ENCODE measurements around the gene TCTA. TPM values are rescaled to one million over a fixed set of nuclear protein-coding genes. Genes with fewer than 3 reads are reported as not detected.

The TCTA gene, protein sequence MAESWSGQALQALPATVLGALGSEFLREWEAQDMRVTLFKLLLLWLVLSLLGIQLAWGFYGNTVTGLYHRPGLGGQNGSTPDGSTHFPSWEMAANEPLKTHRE
- 10 to 100 TPM; 12.0 to 25.8 (median 15.1) TPM for total RNA-seq

DNA sequence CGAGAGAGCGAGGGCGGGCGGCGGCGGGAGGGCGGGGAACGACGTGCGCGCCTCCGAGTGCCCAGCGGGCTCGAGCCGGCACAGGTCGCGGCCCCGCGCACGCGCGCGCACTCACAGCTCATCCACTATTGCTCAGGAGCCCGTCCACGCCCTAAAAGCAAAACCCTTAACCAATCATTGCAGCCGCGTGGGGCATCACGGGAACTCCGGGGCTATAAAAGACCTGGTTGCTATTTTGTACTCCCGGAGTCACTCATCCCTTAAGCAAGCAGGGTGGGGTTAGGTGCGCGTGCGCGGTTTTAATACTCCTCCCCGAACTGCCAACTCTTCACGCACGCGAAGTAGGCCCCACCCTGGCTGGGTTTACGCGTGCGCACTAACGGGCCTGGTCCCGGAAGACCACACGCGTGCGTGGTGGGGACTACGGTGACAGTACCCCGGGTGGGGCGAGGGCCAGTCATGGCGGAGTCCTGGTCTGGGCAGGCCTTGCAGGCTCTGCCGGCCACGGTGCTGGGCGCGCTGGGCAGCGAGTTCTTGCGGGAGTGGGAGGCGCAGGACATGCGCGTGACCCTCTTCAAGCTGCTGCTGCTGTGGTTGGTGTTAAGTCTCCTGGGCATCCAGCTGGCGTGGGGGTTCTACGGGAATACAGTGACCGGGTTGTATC, at the start of gene TCTA, which contains the start of gene RHOA:
Gene TCTA, plus strand, starts transcription at position 456 of the 664 bp plus-strand sequence. Its CDS starts 4 bp downstream, at position 460.
Gene RHOA, minus strand, starts transcription at position 9 of the 664 bp plus-strand sequence. CDS start 36,387 bp downstream, outside the sequence.
- peak; percentile 93 to 96 for ATAC-seq

DNA sequence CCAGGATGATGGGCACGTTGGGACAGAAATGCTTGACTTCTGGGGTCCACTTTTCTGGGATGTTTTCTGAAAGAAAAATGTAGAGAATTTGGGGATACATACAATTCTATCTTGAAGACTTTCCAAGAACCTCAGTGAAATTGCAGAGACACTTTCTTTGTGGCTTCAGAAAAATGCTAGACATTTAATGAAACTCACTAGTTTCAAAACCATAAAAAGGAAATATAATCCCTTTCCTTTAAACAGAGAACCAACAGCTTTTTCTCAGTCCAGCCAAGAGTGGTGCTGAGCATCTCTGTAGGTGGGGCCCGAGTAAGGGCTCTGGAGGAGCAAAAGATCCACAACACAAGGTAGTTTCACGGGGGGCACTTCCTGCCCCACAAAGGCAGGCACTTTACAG, 49.7 kb upstream of the TCTA start:
- Histone ChIP-seq H3K9me3 (no peaks in the 10 kb centered on the region), H3K4me1 (peaks cover 5 to 8% of the 10 kb centered on the region in 2 donors), H3K4me3 (no peak overlapping the region), H3K27me3 (no peaks in the 10 kb centered on the region), H3K36me3 (peaks cover 0 to 82% of the 10 kb centered on the region in 2 donors), H3K27ac (no peak overlapping the region)
- ATAC-seq (no peak), DNase-seq (no peak)
- TF ChIP-seq, protein P1, sequence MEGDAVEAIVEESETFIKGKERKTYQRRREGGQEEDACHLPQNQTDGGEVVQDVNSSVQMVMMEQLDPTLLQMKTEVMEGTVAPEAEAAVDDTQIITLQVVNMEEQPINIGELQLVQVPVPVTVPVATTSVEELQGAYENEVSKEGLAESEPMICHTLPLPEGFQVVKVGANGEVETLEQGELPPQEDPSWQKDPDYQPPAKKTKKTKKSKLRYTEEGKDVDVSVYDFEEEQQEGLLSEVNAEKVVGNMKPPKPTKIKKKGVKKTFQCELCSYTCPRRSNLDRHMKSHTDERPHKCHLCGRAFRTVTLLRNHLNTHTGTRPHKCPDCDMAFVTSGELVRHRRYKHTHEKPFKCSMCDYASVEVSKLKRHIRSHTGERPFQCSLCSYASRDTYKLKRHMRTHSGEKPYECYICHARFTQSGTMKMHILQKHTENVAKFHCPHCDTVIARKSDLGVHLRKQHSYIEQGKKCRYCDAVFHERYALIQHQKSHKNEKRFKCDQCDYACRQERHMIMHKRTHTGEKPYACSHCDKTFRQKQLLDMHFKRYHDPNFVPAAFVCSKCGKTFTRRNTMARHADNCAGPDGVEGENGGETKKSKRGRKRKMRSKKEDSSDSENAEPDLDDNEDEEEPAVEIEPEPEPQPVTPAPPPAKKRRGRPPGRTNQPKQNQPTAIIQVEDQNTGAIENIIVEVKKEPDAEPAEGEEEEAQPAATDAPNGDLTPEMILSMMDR (IDR thresholded peaks at IDR 0.05 in 4 of 5, conservative IDR thresholded peaks at IDR 0.05 in 1 of 5): no peak
- TF ChIP-seq POLR2A (IDR thresholded peaks at IDR 0.05): no peak
- intact Hi-C loops (cut with DNase I; ENCODE audit: low total_unique reads): no loop called here
- in situ Hi-C loops (cut with MboI; ENCODE audit: low sequenced_read_pairs in 4 of 4): no loop called here

More for the DNA sequence above, at the start of gene TCTA, which contains the start of gene RHOA:
- peaks cover 48 to 55% of the 10 kb centered on the region in 2 donors for H3K4me1 ChIP-seq
- H3K4me3 ChIP-seq: peak within 1 kb of the TSS; percentile 74 to 97 (median 80)
- DNase-seq: peak; percentile 100
- in situ Hi-C loops (cut with MboI; ENCODE audit: low sequenced_read_pairs in 4 of 4): no loop called here
- intact Hi-C loops (cut with DNase I; ENCODE audit: low total_unique reads): loop anchor here (1.0 to 5.0 kb wide), 5 partner anchors 17 to 320 kb away; partner anchors contain the start of genes DAG1, GPX1, NICN1 and QRICH1
- peaks cover 0 to 9% of the 10 kb centered on the region in 2 donors for H3K36me3 ChIP-seq
- H3K9me3 ChIP-seq: no peaks in the 10 kb centered on the region
- peak; percentile 98 to 99 for TF ChIP-seq POLR2A (IDR thresholded peaks at IDR 0.05)
- TF ChIP-seq, protein P1 (IDR thresholded peaks at IDR 0.05 in 4 of 5, conservative IDR thresholded peaks at IDR 0.05 in 1 of 5): peak in 1 of 5 experiments; percentile 24
- peak within 1 kb of the TSS; percentile 85 to 96 (median 92) for H3K27ac ChIP-seq
- no peaks in the 10 kb centered on the region for H3K27me3 ChIP-seq

DNA sequence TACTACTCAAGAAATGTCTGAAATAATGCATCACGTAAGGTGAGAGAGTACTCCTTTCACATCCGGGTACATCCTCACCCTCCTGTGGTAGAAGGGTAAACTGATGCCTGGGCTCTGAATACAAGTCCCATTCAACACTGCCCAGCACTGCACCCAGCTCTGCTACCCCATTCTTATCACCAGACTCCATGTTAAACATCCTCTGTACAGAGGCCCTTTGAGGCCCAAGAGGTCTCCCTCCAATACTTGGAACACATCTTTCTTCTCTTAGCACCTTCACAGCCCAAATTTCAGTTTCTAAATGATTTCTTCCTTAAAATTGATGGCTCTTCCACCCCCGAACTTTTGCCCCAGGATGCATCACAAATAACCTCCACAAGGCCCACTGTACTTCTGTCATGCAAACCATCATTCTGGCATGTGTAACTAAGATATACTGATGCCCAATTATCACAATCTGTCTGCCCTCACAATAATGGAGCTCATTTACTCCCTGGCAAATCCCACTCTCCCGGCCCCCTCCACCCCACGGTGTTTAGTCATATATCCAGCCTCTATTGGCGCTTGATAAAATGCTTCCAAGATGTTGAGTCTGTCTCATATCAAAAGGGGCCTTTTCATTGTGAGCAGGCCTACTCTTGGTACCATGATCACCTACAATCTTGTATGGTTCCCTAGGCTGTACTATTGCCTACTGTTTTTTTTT, 41.5 kb upstream of the TCTA start:
- Histone ChIP-seq H3K36me3 (peaks cover 0 to 75% of the 10 kb centered on the region in 2 donors), H3K4me1 (peaks cover 0 to 3% of the 10 kb centered on the region in 2 donors), H3K27ac (no peak overlapping the region), H3K9me3 (no peaks in the 10 kb centered on the region), H3K4me3 (no peak overlapping the region), H3K27me3 (no peaks in the 10 kb centered on the region)
- in situ Hi-C loops (cut with MboI; ENCODE audit: low sequenced_read_pairs in 4 of 4): no loop called here
- intact Hi-C loops (cut with DNase I; ENCODE audit: low total_unique reads): no loop called here
- TF ChIP-seq POLR2A (IDR thresholded peaks at IDR 0.05): no peak
- TF ChIP-seq, protein P1 (IDR thresholded peaks at IDR 0.05 in 4 of 5, conservative IDR thresholded peaks at IDR 0.05 in 1 of 5): no peak
- ATAC-seq: no peak
- no peak for DNase-seq

DNA sequence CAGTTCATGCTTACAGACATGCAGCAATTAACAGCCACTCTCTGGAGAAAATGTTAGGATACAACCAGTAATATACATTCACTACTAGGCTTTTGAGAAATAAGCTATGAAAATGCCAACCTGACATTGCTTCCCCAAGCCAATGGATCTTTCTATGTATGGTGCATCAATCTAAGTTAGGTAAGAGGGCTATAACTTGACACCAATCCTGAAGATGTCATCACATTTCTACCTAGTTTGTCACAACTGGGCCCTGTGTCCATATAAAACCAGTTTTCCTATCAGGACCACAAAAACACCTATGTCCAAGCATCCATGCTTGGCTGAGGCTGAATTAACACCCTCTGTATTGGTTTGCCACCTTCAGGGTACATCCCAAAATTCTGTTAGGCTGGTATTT, 40.3 kb upstream of the TCTA start:
- no peaks in the 10 kb centered on the region for H3K27me3 ChIP-seq
- in situ Hi-C loops (cut with MboI; ENCODE audit: low sequenced_read_pairs in 4 of 4) (no loop called here), intact Hi-C loops (cut with DNase I; ENCODE audit: low total_unique reads) (no loop called here)
- no peak for DNase-seq
- H3K9me3 ChIP-seq: no peaks in the 10 kb centered on the region
- no peak for ATAC-seq
- TF ChIP-seq, protein P1 (IDR thresholded peaks at IDR 0.05 in 4 of 5, conservative IDR thresholded peaks at IDR 0.05 in 1 of 5): no peak
- no peak for TF ChIP-seq POLR2A (IDR thresholded peaks at IDR 0.05)
- peaks cover 0 to 3% of the 10 kb centered on the region in 2 donors for H3K4me1 ChIP-seq
- peaks cover 0 to 63% of the 10 kb centered on the region in 2 donors for H3K36me3 ChIP-seq
- no peak overlapping the region for H3K4me3 ChIP-seq
- no peak overlapping the region for H3K27ac ChIP-seq

Data from gastrocnemius medialis (tissue), 4 donors.